ENCODE data around the gene HPGDS. TPM values are rescaled to one million over a fixed set of nuclear protein-coding genes. Genes with fewer than 3 reads are reported as not detected.
"Not testable (repeated sequence)": the region's sequence is repeated elsewhere in the genome, so short reads cannot be mapped to it uniquely, and the experiment has no call there.

The HPGDS gene
- total RNA-seq, 1 donor from 2014 or later = 7.8 TPM

DNA sequence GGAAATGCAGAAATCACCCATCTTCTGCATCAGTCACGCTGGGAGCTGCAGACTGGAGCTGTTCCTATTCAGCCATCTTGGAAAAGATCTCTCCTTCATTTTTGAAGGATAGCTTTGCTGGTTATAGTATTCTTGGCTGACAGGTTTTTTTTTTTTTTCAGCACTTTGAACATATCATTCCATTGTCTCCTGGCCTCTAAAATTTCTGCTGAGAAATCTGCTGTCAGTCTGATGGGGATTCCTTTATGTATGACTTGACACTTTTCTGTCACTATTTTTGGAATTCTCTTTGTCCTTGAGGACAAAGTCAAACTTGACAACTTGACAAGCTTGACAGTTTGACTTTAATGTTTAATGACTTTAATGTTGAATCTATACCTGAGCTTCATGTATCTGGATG lies 16.8 kb downstream of the HPGDS start:
- no peak for DNase-seq (ENCODE audit: low spot score)

DNA sequence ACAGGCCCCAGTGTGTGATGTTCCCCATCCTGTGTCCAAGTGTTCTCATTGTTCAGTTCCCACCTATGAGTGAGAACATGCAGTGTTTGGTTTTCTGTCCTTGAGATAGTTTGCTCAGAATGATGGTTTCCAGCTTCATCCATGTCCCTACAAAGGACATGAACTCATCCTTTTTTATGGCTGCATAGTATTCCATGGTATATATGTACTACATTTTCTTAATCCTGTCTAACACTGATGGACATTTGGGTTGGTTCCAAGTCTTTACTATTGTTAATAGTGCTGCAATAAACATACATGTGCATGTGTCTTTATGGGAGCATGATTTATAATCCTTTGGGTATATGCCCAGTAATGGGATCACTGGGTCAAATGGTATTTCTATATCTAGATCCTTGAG lies 22.7 kb downstream of the HPGDS start:
- DNase-seq (ENCODE audit: low spot score) = not testable (repeated sequence)

DNA sequence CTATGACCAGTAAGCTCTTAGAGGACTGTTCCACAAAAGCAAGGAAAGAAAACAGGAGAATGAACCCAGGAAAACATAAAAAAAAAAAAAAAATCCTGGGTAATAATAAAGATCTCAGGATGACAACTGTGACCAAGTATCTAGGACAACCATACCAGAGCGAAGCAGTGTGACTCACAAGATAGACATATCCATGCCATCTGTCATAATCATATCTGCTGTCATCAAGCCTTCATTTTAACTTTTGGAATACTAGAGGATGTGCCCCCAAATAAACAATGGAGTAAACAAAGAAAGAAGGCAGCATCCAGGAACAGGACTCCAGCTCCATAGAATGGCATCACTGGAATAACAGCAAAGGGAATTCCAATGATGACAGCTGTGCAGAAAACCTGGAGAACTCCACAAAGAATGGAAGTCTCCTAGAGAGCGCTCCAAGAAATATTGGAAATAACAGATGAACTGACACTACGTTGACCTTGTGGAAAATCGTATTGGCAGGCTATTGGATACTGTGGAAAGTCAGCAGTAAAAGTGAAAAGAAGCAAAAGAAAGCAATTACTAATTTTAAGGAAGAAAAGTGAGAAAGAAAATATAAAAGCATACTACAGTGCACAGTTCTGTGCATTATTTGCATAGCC lies 35.3 kb downstream of the HPGDS start:
- DNase-seq (ENCODE audit: low spot score) = no peak

DNA sequence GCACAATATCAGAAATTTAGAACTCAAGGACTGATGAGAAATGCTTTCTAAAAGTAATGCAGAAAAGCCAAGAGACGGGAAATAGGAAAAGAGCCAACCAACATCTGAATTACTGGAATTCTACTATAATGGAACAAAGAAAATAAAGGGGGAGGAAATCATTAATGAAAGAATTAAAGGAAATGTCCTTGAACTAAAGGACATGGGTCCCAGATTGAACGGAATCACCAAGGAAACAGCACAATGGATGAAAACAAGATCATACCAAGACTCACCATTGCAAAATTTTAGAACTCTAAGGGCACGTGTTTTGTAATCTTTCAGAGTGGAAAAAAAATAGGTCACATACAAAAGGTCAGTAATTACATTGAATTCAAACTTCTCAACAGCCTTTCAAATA lies 35.9 kb downstream of the HPGDS start:
- no peak for DNase-seq (ENCODE audit: low spot score)

DNA sequence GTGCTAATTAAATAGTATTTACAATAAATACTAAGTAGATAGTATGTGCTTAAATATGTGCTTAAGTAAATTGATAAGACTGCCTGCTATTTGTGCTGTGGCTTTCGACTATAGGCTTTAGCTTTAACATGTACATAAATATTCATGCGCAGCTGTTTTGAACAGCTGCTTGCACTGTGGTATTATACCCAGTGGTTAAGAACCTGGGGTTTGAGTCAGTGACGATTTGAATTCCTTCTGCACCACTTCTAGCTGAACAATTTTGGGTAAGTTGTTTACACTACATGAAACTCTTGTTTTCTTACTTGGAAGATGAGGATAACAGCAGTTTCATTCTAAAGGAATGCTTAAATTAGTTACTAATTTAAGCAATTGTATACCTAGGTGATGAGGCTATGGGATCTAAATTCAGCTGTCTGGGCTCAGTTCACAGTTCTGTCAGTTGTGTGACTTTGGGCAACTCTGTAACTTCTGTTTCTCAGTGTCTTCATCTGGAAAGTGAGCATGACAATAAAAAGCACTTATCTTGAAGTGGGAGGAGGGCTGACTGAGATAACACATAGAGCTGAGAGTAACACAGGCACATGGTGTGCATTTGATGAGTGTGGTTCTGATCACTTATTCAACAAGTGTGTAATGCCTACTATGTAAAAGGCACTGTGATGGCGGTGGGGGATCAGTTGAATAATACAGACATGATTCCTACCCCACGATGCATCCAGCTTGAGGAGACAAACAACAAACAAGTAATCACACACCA lies 37.0 kb downstream of the HPGDS start:
- DNase-seq (ENCODE audit: low spot score) = no peak

DNA sequence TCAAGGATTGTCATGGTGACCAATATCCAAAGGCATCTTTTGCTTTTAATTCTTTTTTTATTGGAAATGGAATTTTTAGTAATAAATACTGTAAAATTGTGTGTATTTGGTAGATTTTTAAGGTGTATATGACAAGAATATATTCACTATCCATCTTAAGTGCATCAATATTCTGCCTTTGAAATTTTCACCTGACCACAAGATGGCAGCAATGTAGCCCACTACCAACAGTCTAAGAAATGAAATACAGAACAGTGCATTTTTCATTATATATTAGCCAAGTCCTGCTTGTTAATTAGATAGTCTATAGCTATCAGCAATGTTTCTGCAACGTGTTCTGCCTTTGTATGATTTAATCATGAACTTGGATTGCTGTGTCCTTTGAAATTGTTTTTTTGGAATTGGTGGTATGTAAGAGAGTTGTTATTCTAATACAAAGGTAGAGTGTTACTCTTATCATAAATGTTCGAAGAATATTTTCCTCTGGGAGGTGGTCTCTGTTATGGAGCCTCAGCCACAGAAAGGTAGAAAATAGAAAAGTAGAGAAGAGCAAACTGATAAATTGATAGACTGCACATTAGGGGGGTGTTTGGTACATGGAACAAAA lies 38.2 kb downstream of the HPGDS start:
- DNase-seq (ENCODE audit: low spot score) = no peak

DNA sequence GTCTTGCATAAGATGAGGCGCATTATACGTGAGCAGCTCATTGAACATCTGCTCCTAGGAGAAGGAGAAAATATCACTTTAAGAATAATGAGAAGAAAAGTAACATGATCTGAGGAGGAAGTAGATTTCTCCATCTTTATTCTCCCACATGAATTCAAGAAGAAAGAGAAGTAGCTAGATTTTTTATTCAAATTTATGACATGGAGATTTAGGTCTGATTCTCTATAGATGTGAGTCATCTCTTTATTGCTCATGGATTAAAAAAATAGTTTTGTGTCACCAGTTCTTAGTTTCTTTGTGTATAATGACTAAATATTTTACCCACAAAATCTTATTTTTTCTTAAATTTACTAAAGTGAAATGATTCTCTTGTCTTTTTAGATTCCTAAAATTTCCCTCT lies 40.4 kb downstream of the HPGDS start:
- no peak for DNase-seq (ENCODE audit: low spot score)

DNA sequence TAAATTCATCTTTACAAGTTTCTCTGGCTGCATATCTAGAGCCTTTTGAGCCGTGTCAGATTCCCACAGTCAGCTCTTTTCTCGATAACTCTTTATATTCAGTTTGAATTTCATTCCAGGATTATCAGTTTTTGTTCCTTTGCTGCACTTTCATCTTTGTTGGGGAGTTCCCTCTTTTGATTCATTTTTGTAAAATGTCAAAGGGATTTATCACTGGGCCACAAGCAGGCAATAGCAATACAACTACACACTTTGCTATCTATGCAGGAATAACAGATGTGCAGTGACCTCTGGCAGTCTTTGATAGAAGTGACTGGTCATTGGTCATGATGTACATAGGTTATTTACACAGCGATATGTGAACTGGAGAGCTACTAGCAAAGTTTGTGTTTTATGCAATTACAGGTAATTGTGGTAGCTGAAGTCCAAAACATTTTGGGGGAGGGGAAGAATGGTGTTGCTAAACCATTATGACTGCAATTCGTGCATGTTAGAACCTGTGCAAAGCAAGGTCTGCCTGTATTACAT lies 43.8 kb downstream of the HPGDS start:
- DNase-seq (ENCODE audit: low spot score) = no peak

DNA sequence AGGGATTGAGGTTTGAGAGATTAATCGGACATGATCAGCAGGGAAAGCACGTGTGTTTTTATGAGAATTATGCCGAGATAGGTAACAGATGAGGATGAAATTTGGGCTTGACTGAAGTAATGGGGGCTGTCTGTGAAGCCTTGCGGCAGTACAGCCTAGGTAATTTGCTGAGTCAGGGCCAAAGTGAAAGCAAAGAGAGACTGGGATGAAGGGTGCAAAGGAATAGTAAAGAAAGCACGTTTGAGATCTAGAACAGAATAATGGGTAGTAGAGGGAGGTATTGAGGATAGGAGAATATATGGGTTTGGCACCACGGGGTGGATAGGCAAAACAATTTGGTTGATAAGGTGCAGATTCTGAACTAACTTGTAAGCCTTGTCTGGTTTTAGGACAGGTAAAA lies 47.2 kb downstream of the HPGDS start:
- not testable (repeated sequence) for DNase-seq (ENCODE audit: low spot score)

DNA sequence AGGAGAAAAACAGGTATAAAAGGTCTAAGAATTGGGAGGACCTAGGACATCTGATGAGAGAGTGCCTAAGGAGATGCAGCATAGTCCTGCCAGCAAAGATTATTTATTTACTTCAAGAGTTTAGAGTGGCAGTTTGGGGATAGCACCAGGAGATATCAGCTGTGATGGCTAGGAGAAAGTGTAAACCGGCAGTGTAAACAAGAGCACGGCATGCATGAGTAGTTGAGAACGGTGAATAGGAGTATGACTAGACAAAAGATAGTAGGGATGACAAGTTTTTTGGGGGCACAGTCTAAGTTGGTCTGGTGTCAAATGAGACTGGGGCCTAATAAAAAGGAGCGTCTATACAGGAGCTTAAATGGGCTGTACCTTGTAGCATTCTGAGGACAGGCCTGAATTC lies 48.7 kb downstream of the HPGDS start:
- not testable (repeated sequence) for DNase-seq (ENCODE audit: low spot score)

DNA sequence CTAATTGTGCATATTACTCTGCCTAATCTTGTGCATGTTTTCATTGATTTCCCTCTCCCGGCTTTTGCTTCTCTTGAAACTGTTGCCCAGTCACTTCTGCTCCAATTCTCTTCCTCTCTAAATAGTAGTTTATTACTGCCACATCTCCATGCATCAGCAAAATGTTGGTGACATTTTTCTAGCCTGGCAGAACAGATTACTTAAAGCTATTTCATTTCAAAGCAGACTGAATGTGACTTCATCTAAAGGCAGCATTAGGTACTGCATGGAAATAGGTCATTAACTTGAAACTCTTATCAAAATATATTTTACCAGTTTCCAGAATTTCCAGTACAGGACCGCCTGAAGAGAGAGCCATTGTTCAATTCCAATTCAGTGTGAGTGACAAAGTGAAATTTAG lies 52.4 kb downstream of the HPGDS start:
- DNase-seq (ENCODE audit: low spot score) = no peak

DNA sequence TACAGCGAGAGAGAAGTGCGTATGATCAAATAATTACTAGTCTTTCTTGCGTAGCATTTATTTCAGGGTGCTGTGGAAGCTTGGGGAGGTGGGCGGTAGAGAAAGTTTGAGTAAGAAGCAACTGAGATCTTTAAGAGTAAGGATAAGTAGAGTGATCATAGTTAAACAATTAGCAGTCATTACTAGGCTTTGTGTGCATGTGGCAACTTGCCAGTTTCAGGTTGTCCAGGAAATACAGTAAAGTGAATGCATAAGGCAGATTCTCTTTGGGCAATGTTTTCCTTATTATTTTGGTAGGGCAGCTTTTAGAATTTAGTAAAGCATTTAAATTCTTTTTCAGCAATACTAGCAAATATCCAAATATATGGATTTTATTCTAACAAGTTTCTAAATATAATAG lies 57.0 kb downstream of the HPGDS start:
- DNase-seq (ENCODE audit: low spot score) = peak; percentile 34

DNA sequence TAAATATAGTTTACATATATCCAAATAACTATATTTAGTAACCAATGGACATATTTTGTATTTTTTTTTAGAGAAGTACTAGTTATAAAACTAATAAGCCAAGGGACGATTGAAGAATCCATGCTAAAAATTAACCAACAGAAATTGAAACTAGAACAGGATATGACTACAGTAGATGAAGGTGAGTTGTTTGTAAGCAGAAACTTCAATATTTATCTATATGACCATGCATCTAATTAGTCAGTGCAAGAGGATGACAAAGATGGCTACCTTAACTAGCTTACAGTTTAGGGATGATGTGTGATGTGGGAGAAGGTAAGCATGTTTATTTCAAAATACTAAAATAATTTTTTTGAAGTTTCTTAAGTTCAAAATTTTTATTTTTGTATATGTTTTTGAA lies 57.7 kb downstream of the HPGDS start:
- DNase-seq (ENCODE audit: low spot score) = no peak

DNA sequence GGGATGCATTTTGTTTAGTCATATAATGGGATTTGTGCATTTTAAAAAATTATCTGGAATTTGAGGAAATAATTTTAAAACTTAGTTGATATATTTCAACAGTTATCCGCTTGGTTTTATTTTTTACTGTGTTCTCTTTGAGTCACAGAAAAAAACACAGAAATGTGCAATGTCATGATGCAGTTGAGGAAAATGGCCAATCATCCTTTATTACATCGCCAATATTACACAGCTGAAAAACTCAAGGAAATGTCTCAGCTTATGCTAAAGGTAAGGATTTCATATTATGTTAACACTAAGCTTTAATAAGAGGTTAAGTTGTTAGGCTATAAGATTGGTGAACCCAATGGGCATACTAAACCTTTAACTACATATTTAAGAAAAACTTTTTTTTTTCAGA lies 63.9 kb downstream of the HPGDS start:
- no peak for DNase-seq (ENCODE audit: low spot score)

DNA sequence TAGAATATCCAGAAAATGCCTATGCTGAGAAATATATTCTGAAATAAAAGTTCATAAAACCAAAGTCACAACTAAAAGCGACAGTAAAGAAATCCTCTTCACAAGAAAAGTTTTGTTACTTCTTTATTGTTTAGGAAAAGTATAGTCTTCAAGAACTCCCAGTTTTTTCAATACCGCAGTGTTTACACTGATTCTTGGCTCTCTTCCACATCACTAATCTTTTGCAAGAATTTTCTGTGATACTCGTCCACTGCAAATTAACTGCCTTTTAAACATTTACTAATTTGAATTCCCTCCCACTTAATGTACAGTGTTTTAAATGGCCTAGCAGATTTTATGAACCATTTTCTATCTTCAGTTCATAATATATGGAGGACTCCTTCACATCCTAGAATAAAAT lies 65.1 kb downstream of the HPGDS start:
- no peak for DNase-seq (ENCODE audit: low spot score)

DNA sequence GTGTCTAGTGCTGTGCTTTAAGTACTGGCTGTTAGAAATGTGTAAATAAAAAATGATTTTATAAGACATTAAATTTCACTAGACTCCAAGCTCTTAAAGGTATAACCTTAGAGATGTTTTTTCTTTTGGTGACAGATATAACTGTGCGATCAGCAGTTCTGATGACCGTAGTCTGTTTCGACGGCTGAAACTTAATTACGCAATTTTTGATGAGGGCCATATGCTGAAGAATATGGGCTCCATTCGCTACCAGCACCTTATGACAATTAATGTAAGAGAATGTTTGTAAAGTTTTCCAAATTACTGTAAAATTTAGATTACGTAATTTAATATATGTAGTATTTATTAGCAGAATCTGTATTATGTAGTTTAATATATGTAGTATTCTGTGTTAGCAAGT lies 66.4 kb downstream of the HPGDS start:
- DNase-seq (ENCODE audit: low spot score) = no peak

DNA sequence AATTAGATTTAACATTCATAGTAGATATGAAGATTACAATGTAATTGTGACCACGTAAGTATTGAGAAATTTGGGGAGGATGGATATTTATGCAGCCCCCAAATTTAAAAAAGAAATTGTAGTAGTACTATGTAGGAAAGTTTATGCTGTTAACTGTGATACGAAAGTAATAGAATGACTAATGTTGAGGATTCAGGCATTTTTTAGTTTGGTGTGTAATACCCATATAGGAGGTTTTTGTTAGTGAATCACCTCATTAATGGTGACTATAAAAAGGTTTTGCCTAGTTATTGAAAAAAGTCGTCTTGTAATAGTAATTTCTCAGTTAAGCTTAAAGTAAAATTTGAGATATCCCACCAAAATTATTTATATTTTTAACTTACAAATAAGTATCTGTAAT lies 67.7 kb downstream of the HPGDS start:
- DNase-seq (ENCODE audit: low spot score) = no peak

DNA sequence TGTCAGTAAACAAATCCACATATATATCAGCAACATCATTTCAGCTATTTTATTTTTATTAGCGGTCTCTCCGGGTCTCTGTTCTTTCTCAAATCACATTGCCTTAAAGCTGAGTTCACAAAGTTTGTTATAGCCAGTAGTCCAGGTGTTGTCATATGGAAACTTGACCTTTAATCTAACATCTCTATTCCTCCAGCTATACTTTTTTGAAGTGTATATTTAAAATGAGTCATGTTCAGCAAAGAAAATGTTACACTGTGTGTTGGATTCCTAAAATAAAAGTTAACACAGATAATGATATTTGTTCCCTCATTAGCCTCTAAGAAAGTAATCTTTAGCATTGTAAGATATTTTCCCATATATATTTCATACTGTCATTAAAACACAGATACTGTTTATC lies 71.4 kb downstream of the HPGDS start:
- DNase-seq (ENCODE audit: low spot score) = no peak

DNA sequence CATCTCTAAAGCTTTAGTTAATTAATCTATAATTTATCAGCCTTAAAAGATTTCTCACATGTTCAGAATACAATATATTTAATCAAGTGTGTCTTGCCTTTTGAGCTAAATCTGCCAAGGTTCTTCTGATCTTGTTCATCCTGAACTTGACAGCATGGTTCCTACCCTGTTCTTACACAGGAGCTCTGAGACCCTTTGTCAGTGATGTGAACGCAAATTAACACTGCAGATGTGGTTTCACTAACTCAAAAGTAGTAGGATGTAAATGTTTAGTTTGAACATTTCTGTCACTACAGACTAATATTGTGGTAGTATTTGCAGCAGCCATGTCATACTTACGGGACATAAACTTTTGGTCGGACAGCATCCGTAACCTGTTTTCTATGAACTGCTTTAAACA lies 75.6 kb downstream of the HPGDS start:
- no peak for DNase-seq (ENCODE audit: low spot score)

DNA sequence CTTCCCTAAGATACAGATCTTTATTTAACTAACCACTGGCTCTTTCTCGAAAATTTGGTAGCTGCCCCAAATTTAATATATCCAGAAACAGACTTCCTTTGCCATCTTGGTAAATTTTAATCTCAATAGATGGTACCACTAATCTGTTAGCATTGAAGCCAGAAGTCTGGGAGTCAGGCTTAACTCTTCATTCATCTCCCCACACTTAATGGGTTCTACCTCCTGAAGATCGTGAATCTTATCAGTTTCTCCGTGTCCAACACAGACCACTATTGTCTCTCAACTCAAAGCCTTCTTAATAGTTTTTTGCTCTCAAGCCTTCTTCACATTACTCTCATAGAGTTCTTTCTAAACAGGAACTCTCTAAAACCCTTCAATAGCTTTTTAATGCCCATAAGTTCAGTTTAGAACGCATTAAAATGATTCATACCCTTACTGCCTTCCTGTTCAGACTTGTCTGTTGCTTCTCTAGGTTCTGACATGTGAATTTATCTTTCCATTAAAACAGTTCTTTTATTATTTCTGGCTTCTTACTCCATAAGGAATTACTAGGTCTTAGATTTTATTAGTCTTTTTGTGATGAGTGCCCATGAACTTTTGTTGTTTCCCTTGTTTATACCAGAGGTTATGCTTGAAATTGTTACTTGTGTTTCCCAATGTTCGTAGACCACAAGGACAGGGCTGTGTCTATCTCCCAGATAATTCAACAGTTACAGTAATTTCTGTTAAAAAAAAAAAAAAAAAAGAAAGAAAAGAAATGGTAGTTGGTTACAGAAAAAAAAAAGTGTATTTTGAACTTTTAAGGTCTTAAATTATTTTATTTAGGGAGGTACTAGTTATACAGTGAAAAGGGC lies 80.2 kb downstream of the HPGDS start:
- no peak for DNase-seq (ENCODE audit: low spot score)

DNA sequence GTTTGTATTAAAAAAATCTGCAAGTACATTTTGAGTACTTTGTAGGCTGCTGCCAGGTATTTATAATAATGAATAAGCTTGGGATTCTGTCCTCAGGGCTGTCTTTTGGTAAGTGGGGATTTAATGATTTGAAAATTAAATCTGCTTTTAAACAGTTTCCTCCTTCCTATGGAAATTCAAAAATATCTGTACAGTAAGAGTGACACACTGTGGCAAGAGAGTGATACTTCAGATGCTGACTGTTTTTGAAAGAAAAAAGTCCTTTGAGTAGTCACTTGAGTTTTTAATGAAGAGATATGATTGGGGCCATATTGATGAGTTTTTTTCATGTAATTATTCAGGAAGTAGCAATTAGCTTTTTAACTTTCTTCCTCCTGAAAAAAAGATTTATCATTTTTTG lies 85.8 kb downstream of the HPGDS start:
- no peak for DNase-seq (ENCODE audit: low spot score)

DNA sequence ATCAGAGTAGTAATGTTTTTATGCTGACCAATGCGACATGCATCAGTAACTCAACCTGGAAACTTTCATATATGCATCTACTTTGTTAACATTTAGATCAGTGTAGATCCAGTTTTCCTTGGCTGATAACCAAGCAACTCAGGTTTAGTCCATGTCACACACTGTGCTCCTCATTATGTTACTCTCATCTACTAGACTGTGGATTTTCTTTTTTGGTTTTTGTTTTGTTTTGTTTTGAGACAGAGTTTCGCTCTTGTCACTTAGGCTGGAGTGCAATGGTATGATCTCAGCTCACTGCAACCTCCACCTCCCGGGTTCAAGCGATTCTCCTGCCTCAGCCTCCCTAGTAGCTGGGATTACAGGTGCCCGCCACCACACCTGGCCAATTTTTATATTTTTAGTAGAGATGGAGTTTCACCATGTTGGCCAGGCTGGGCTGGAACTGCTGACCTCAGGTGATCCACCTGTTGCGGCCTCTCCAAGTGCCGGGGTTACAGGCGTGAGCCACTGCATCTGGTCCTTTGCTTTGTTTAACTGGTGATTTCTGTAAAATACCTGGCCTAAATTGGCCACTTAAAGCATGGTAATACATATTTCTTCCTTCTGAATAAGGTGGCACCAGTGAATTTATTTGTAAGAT lies 86.4 kb downstream of the HPGDS start:
- DNase-seq (ENCODE audit: low spot score) = no peak
